MM.1S (cell line): ENCODE results near the gene RPL3.

Source experiments
- DNase-seq: peaks from one replicate; pipeline ENCODE4 v3.0.0-alpha.2; 2015
- H2AFZ ChIP-seq: fragments of 300-600 bp; sonication (generic); 2 replicates; pipeline ENCODE4 v1.6.0; 2016; ENCODE audit warnings: antibody characterized with exemption, low read length
- H3F3A ChIP-seq: fragments of 300-600 bp; sonication (generic); 2 replicates; pipeline ENCODE4 v1.6.1; 2016; ENCODE audit warnings: mild to moderate bottlenecking, antibody characterized with exemption, low read length, moderate library complexity, mixed read lengths; ENCODE audit not compliant: insufficient read depth
- H3K27ac ChIP-seq: fragments of 300-600 bp; sonication (generic); 2 replicates; pipeline ENCODE4 v1.5.1; 2016; ENCODE audit warnings: mild to moderate bottlenecking, low read length
- H3K27me3 ChIP-seq: fragments of 300-600 bp; sonication (generic); replicated peaks from 2 replicates; pipeline ENCODE4 v1.6.0; 2016; ENCODE audit warnings: low read length; ENCODE audit not compliant: insufficient read depth
- H3K36me3 ChIP-seq: fragments of 300-600 bp; sonication (generic); replicated peaks from 2 replicates; pipeline ENCODE4 v1.6.1; 2016; ENCODE audit warnings: mild to moderate bottlenecking, low read length, mixed read lengths; ENCODE audit not compliant: insufficient read depth
- H3K4me1 ChIP-seq: fragments of 300-600 bp; sonication (generic); 2 replicates; pipeline ENCODE4 v1.6.1; 2016; ENCODE audit warnings: low read length, mixed read lengths
- H3K4me2 ChIP-seq: fragments of 300-600 bp; sonication (generic); 2 replicates; pipeline ENCODE4 v1.6.0; 2016; ENCODE audit warnings: low read depth, low read length
- H3K4me3 ChIP-seq: fragments of 300-600 bp; sonication (generic); 2 replicates; pipeline ENCODE4 v1.5.1; 2016; ENCODE audit warnings: low read length, mixed read lengths
- H3K79me2 ChIP-seq: fragments of 300-600 bp; sonication (generic); 2 replicates; pipeline ENCODE4 v1.6.1; 2016; ENCODE audit warnings: mixed run types, low read length, mixed read lengths
- H3K9ac ChIP-seq: fragments of 300-600 bp; sonication (generic); 2 replicates; pipeline ENCODE4 v1.6.1; 2016; ENCODE audit warnings: low read length, mixed read lengths
- H3K9me2 ChIP-seq: fragments of 300-600 bp; sonication (generic); replicated peaks from 2 replicates; pipeline ENCODE4 v1.6.1; 2016; ENCODE audit warnings: mild to moderate bottlenecking, low read length, mixed read lengths; ENCODE audit not compliant: insufficient read depth
- H3K9me3 ChIP-seq: fragments of 300-600 bp; sonication (generic); replicated peaks from 2 replicates; pipeline ENCODE4 v1.6.1; 2016; ENCODE audit warnings: mild to moderate bottlenecking, low read length, mixed read lengths; ENCODE audit not compliant: insufficient read depth
- H4K20me1 ChIP-seq: fragments of 300-600 bp; sonication (generic); 2 replicates; pipeline ENCODE4 v1.6.1; 2016; ENCODE audit warnings: mild to moderate bottlenecking, low read length, moderate library complexity, mixed read lengths; ENCODE audit not compliant: insufficient read depth
- CTCF ChIP-seq: fragments of 300-600 bp; sonication (generic); IDR thresholded peaks from 2 replicates; pipeline ENCODE4 v1.5.1; 2016; ENCODE audit warnings: antibody characterized with exemption, low read length, mixed read lengths
- EZH2 ChIP-seq: fragments of 300-600 bp; sonication (generic); optimal IDR thresholded peaks from 2 replicates; pipeline ENCODE3; 2017; ENCODE audit warnings: low read depth, mild to moderate bottlenecking, antibody characterized with exemption, low read length, mixed read lengths
- EZH2phosphoT487 ChIP-seq: fragments of 300-600 bp; sonication (generic); IDR thresholded peaks from 2 replicates; pipeline ENCODE4 v1.6.1; 2018; ENCODE audit warnings: antibody characterized with exemption, low read length

The RPL3 gene

GRCh38 chr22:39315389-39315788, 4.0 kb downstream of the RPL3 start:
- peaks cover 68% of the 10 kb centered on the region for H4K20me1 ChIP-seq

GRCh38 chr22:39314251-39314971, 5.0 kb downstream of the RPL3 start:
- peaks cover 68% of the 10 kb centered on the region for H4K20me1 ChIP-seq
- no peak for DNase-seq
- H3K27ac ChIP-seq = no peak overlapping the region
- peaks cover 98% of the 10 kb centered on the region for H3F3A ChIP-seq
- peak overlapping the region; percentile 77; the same call in 1 of the 2 replicates for H3K4me2 ChIP-seq
- H3K36me3 ChIP-seq = peaks cover 41% of the 10 kb centered on the region
- H3K79me2 ChIP-seq = peaks cover 63% of the 10 kb centered on the region
- TF ChIP-seq CTCF (peak; percentile 18; the same call in 1 of the 2 replicates), EZH2phosphoT487 (no peak)
- H3K27me3 ChIP-seq = no peaks in the 10 kb centered on the region
- H2AFZ ChIP-seq = no peak overlapping the region
- no peaks in the 10 kb centered on the region for H3K9me3 ChIP-seq
- no peak overlapping the region for H3K9ac ChIP-seq
- no peaks in the 10 kb centered on the region for H3K9me2 ChIP-seq
- no peak overlapping the region for H3K4me3 ChIP-seq
- H3K4me1 ChIP-seq = peaks cover 14% of the 10 kb centered on the region

More at GRCh38 chr22:39315389-39315788, 4.0 kb downstream of the RPL3 start:
- no peak for DNase-seq
- Histone ChIP-seq H3K27ac (peak overlapping the region; percentile 6; the same call in 1 of the 2 replicates), H3K9me3 (no peaks in the 10 kb centered on the region), H3K4me1 (peaks cover 14% of the 10 kb centered on the region), H2AFZ (no peak overlapping the region), H3K4me3 (0 out of 2 replicates have a peak overlapping the region, but pooled peaks have one; percentile 90), H3K27me3 (no peaks in the 10 kb centered on the region), H3K9ac (no peak overlapping the region), H3K79me2 (peaks cover 63% of the 10 kb centered on the region), H3K9me2 (no peaks in the 10 kb centered on the region), H3K36me3 (peaks cover 41% of the 10 kb centered on the region), H3K4me2 (peak overlapping the region; percentile 77; the same call in 1 of the 2 replicates), H3F3A (peaks cover 94% of the 10 kb centered on the region)
- TF ChIP-seq EZH2phosphoT487 = no peak
- no peak for TF ChIP-seq CTCF
- no peak for TF ChIP-seq EZH2

GRCh38 chr22:39313258-39314001, 6.0 kb downstream of the RPL3 start:
- Histone ChIP-seq H3K27me3 (no peaks in the 10 kb centered on the region), H3K9ac (no peak overlapping the region), H2AFZ (no peak overlapping the region), H3K4me1 (peaks cover 18% of the 10 kb centered on the region), H3K27ac (no peak overlapping the region), H3K9me2 (no peaks in the 10 kb centered on the region), H3K36me3 (peaks cover 41% of the 10 kb centered on the region), H3K9me3 (no peaks in the 10 kb centered on the region), H3K4me3 (no peak overlapping the region), H3K79me2 (peaks cover 53% of the 10 kb centered on the region), H3K4me2 (no peak overlapping the region), H3F3A (peaks cover 99% of the 10 kb centered on the region), H4K20me1 (peaks cover 68% of the 10 kb centered on the region)
- TF ChIP-seq EZH2 (no peak), CTCF (no peak), EZH2phosphoT487 (no peak)
- no peak for DNase-seq
